Esophagus squamous epithelium (tissue), 5 donors: Measurements from ENCODE around the gene LDB3. TPM values are rescaled to one million over a fixed set of nuclear protein-coding genes. Genes with fewer than 3 reads are reported as not detected.

ENCODE experiments used
- DNase-seq: peaks from one replicate; lab custom pipeline; 2025; lab: John Stamatoyannopoulos, UW
- H3K27ac ChIP-seq, 4 donors: fragments of 200-600 bp; sonication (generic); one replicate each; pipeline ENCODE4 v1.5.1; 2016 to 2019; ENCODE audit warnings: mild to moderate bottlenecking in 1 of 4
- H3K27me3 ChIP-seq, 4 donors: fragments of 200-600 bp; sonication (generic); 1 replicate in 3 of 4; 2 replicates in 1 of 4; pipeline versions ENCODE4 v1.5.1 to v1.6.0; 2017 to 2021; ENCODE audit warnings: antibody characterized with exemption in 1 of 4
- H3K36me3 ChIP-seq, 3 donors: fragments of 200-600 bp; sonication (generic); one replicate each; pipeline ENCODE4 v1.5.1; 2016 to 2019
- H3K4me1 ChIP-seq, 3 donors: fragments of 200-600 bp; sonication (generic); one replicate each; pipeline ENCODE4 v1.5.1; 2017 to 2019
- H3K4me3 ChIP-seq, 4 donors: fragments of 200-600 bp; sonication (generic); 1 replicate in 3 of 4; 2 replicates in 1 of 4; pipeline ENCODE4 v1.5.1; 2016 to 2019; ENCODE audit warnings: mild to moderate bottlenecking in 2 of 4, moderate library complexity in 1 of 4
- H3K9me3 ChIP-seq, 3 donors: fragments of 200-600 bp; sonication (generic); one replicate each; pipeline ENCODE4 v1.5.1; 2016 to 2019
- CTCF ChIP-seq, 6 experiments: fragments of 450-650 bp in 4 of 6; fragments of 200-600 bp in 2 of 6; sonication (generic) in 2 of 6; IDR thresholded peaks; one replicate each; pipeline ENCODE4 v1.5.1; 2016 to 2019; ENCODE audit warnings: antibody characterized with exemption in 6 of 6, mild to moderate bottlenecking in 4 of 6, moderate library complexity in 4 of 6
- POLR2A ChIP-seq, 4 donors: fragments of 450-650 bp; IDR thresholded peaks; one replicate each; pipeline ENCODE4 v1.6.1; 2017; ENCODE audit warnings: antibody characterized with exemption in 4 of 4, mild to moderate bottlenecking in 4 of 4, moderate library complexity in 3 of 4
- WGBS, 2 donors: methylation state at CpG; one replicate each; pipeline ENCODE4 v1.1.5; 2018; 5-methylcytosine and 5-hydroxymethylcytosine counted together
- intact Hi-C: fragments of 100-400 bp; cut with DNase I; formaldehyde crosslinking; loops from one replicate; pipeline ENCODE4 v1.15.0; 2022
- total RNA-seq, 4 donors: library from RNA; depleted of rRNA; stranded (reverse); fragments of >200 nt; gene quantifications; one replicate each; pipeline ENCODE4 v1.1.0, GENCODE V29; 2016
- donor health status: DM: yes; HTN: yes; CAD: no.

LDB3 gene
- total RNA-seq, 4 donors from 2014 or later = 0.09 to 3.4 (median 0.35) TPM

DNA sequence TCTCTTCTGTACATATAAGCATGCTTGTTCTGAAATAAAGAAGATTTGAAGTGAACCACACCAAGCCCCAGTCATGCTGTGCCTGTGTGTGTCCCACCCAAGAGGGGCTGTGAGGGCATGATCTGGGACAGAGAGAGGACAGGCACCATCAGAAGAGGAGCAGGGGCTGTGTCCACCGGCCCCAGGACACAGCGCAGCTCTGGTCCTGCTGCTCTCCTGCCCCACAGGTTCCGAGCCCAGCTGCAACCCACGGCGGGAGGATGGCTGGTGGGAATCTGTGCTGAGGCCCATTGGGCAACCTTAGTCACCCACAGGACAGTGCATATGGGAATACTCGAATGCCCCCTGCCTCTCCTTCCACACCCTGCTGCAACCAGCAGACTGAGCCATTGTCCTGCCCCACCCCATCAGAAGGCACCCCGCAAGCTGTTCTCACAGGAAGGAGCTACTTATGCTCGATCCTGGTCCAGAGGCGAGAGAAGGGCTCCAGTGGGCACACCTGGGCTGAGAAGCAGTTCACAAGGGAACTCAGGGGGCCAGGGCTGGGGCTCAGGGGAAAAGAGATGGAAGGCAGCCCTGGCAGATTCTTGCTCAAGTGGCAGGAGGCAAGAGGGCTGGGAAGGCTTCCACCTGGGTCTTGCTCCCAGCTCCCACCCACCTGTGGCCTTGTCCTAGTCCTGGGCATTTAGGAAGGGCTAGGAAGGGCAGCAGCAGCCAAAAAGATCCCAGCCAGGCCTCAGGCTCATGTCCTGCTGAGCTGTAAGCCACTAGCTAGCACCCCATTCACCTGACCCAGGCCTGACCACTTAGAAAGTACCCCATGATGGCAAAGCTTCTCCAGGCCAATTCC is 31.9 kb downstream of the LDB3 start:
- intact Hi-C loops = no loop called here
- WGBS, 2 donors = 73% methylated on average over 3 of the region's 9 CpGs; no CpG with 5 or more reads in 1 of the 2 donors
- Histone ChIP-seq H3K4me1 (no peaks in the 10 kb centered on the region), H3K9me3 (no peaks in the 10 kb centered on the region), H3K36me3 (no peaks in the 10 kb centered on the region), H3K27me3 (peaks cover 0 to 28% (median 0%) of the 10 kb centered on the region in 4 donors), H3K27ac (no peak overlapping the region), H3K4me3 (no peak overlapping the region)
- no peak for DNase-seq
- no peak for TF ChIP-seq POLR2A (IDR thresholded peaks at IDR 0.05)
- TF ChIP-seq CTCF (IDR thresholded peaks at IDR 0.05) = no peak

- 94% methylated on average over 8 to 11 of the region's 12 CpGs for WGBS, 2 donors
- TF ChIP-seq CTCF (IDR thresholded peaks at IDR 0.05) = no peak
- no peak for TF ChIP-seq POLR2A (IDR thresholded peaks at IDR 0.05)
- DNase-seq = no peak
- Histone ChIP-seq H3K36me3 (no peaks in the 10 kb centered on the region), H3K27me3 (peaks cover 0 to 20% (median 0%) of the 10 kb centered on the region in 4 donors), H3K4me1 (no peaks in the 10 kb centered on the region), H3K9me3 (no peaks in the 10 kb centered on the region), H3K4me3 (no peak overlapping the region), H3K27ac (no peak overlapping the region)
- intact Hi-C loops = no loop called here
These were observed 32.7 kb downstream of the LDB3 start for GRCh38 chr10:86700851-86701617.

DNA sequence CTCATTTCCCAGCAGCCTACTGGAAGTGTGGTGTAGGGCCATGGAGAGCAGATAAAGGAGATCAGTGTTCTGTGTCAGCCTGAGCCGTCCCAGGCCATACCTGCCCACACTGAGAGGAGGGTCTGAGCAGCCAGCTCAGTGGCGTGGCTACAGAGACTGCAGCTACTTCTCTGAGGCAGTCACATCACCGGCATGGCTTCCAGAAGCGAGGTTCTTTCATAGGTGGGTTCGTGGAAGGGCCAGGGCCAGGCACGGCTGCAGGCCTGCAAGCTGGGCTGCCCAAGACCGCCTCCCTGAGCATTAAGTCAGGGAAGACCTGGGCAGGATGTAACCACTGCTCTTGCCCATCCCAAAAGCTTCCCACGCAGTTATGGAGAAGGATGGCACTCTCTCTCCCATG is 34.9 kb downstream of the LDB3 start:
- 83 to 90% methylated on average over 1 to 2 of the region's 8 CpGs for WGBS, 2 donors
- intact Hi-C loops = no loop called here
- H3K27me3 ChIP-seq = peaks cover 0 to 32% (median 0%) of the 10 kb centered on the region in 4 donors
- H3K36me3 ChIP-seq = no peaks in the 10 kb centered on the region
- H3K4me3 ChIP-seq = no peak overlapping the region
- H3K4me1 ChIP-seq = no peaks in the 10 kb centered on the region
- no peak for DNase-seq
- no peak for TF ChIP-seq POLR2A (IDR thresholded peaks at IDR 0.05)
- TF ChIP-seq CTCF (IDR thresholded peaks at IDR 0.05) = no peak
- no peaks in the 10 kb centered on the region for H3K9me3 ChIP-seq
- H3K27ac ChIP-seq = no peak overlapping the region

GRCh38 chr10:86705139-86705538 is 36.8 kb downstream of the LDB3 start:
- Histone ChIP-seq H3K27ac (no peak overlapping the region), H3K4me1 (peaks cover 0 to 8% (median 0%) of the 10 kb centered on the region in 3 donors), H3K27me3 (peaks cover 0 to 25% (median 0%) of the 10 kb centered on the region in 4 donors), H3K4me3 (no peak overlapping the region), H3K9me3 (no peaks in the 10 kb centered on the region), H3K36me3 (no peaks in the 10 kb centered on the region)
- TF ChIP-seq CTCF (IDR thresholded peaks at IDR 0.05) (no peak), POLR2A (IDR thresholded peaks at IDR 0.05) (no peak)
- WGBS, 2 donors = 100% methylated on average over 1 of the region's 1 CpG
- no peak for DNase-seq
- intact Hi-C loops = no loop called here

GRCh38 chr10:86705905-86706304 is 37.6 kb downstream of the LDB3 start:
- DNase-seq = no peak
- WGBS, 2 donors = 85 to 90% methylated on average over 2 of the region's 2 CpGs
- Histone ChIP-seq H3K9me3 (no peaks in the 10 kb centered on the region), H3K27ac (no peak overlapping the region), H3K36me3 (no peaks in the 10 kb centered on the region), H3K4me3 (no peak overlapping the region), H3K27me3 (peaks cover 0 to 26% (median 0%) of the 10 kb centered on the region in 4 donors), H3K4me1 (peaks cover 0 to 16% (median 6%) of the 10 kb centered on the region in 3 donors)
- TF ChIP-seq CTCF (IDR thresholded peaks at IDR 0.05) (no peak), POLR2A (IDR thresholded peaks at IDR 0.05) (no peak)
- intact Hi-C loops = no loop called here
